GM19193 (cell line): ENCODE results near the gene SLIT3.

ENCODE experiments used
- POLR2A ChIP-seq: IDR thresholded peaks from 4 replicates; pipeline ENCODE4 v1.6.1; 2011; ENCODE audit not compliant: insufficient read depth, insufficient read length; ENCODE audit errors: extremely low read depth

The SLIT3 gene

GRCh38 chr5:169139480-169140050 lies 161.4 kb downstream of the SLIT3 start:
- TF ChIP-seq POLR2A: no peak

GRCh38 chr5:169133531-169133930 lies 167.4 kb downstream of the SLIT3 start:
- no peak for TF ChIP-seq POLR2A

GRCh38 chr5:169132302-169132660 lies 168.7 kb downstream of the SLIT3 start:
- TF ChIP-seq POLR2A: no peak

- TF ChIP-seq POLR2A: no peak
These were observed 169.2 kb downstream of the SLIT3 start for GRCh38 chr5:169131616-169132301.

- TF ChIP-seq POLR2A: no peak
These were observed 172.3 kb downstream of the SLIT3 start for GRCh38 chr5:169128679-169129078.

- TF ChIP-seq POLR2A: no peak
These were observed 173.5 kb downstream of the SLIT3 start for GRCh38 chr5:169127431-169127830.

- no peak for TF ChIP-seq POLR2A
These were observed 174.4 kb downstream of the SLIT3 start for GRCh38 chr5:169126481-169127021.

- TF ChIP-seq POLR2A: no peak
These were observed 175.4 kb downstream of the SLIT3 start for GRCh38 chr5:169125571-169125970.

GRCh38 chr5:169122951-169123350 lies 178.0 kb downstream of the SLIT3 start:
- TF ChIP-seq POLR2A: no peak

- no peak for TF ChIP-seq POLR2A
These were observed 179.1 kb downstream of the SLIT3 start for GRCh38 chr5:169121630-169122420.

- TF ChIP-seq POLR2A: no peak
These were observed 181.5 kb downstream of the SLIT3 start for GRCh38 chr5:169119288-169120048.

GRCh38 chr5:169116961-169117461 lies 183.9 kb downstream of the SLIT3 start:
- TF ChIP-seq POLR2A: no peak

- no peak for TF ChIP-seq POLR2A
These were observed 185.3 kb downstream of the SLIT3 start for GRCh38 chr5:169115461-169116124.

GRCh38 chr5:169114466-169115065 lies 186.4 kb downstream of the SLIT3 start:
- no peak for TF ChIP-seq POLR2A
